HG02938 (cell line): ENCODE measurements around the gene ABCC8.

ENCODE experiments used
- ATAC-seq: cut with Tn5 transposase; IDR thresholded peaks from one replicate; pipeline ENCODE4 v1.9.1; 2021; ENCODE audit warnings: mild to moderate bottlenecking, moderate library complexity; ENCODE audit not compliant: unreplicated experiment

ABCC8 gene

GRCh38 chr11:17506314-17506713, 29.7 kb upstream of the ABCC8 start:
- ATAC-seq, result no peak

GRCh38 chr11:17505146-17505545, 28.5 kb upstream of the ABCC8 start:
- no peak for ATAC-seq

- no peak for ATAC-seq
These were observed 27.9 kb upstream of the ABCC8 start for GRCh38 chr11:17504330-17505107.

- ATAC-seq, result no peak
These were observed 26.0 kb upstream of the ABCC8 start for GRCh38 chr11:17502630-17503029.

- no peak for ATAC-seq
These were observed 24.0 kb upstream of the ABCC8 start for GRCh38 chr11:17500673-17501072.

- ATAC-seq, result no peak
These were observed 21.8 kb upstream of the ABCC8 start for GRCh38 chr11:17498475-17498874.

GRCh38 chr11:17498058-17498457, 21.4 kb upstream of the ABCC8 start:
- ATAC-seq, result no peak

GRCh38 chr11:17496406-17496805, 19.8 kb upstream of the ABCC8 start:
- no peak for ATAC-seq

GRCh38 chr11:17494019-17494418, 17.4 kb upstream of the ABCC8 start:
- no peak for ATAC-seq

GRCh38 chr11:17490938-17491337, 14.3 kb upstream of the ABCC8 start:
- ATAC-seq, result no peak

GRCh38 chr11:17490232-17490631, 13.6 kb upstream of the ABCC8 start:
- ATAC-seq, result no peak

- no peak for ATAC-seq
These were observed 13.1 kb upstream of the ABCC8 start for GRCh38 chr11:17489751-17490150.

GRCh38 chr11:17488563-17488962, 11.9 kb upstream of the ABCC8 start:
- no peak for ATAC-seq

- no peak for ATAC-seq
These were observed 10.0 kb upstream of the ABCC8 start for GRCh38 chr11:17486646-17487045.

GRCh38 chr11:17483505-17483904, 6.9 kb upstream of the ABCC8 start:
- no peak for ATAC-seq

- no peak for ATAC-seq
These were observed 5.3 kb upstream of the ABCC8 start for GRCh38 chr11:17481905-17482304.

- ATAC-seq, result no peak
These were observed 2.9 kb upstream of the ABCC8 start for GRCh38 chr11:17479284-17480214.

GRCh38 chr11:17478070-17478469, 1.4 kb upstream of the ABCC8 start:
- ATAC-seq, result no peak

GRCh38 chr11:17477361-17477760, 716 bp upstream of the ABCC8 start:
- ATAC-seq, result no peak

- ATAC-seq, result no peak
These were observed 364 bp upstream of the ABCC8 start for GRCh38 chr11:17477084-17477333.

GRCh38 chr11:17475666-17476316, 854 bp downstream of the ABCC8 start:
- ATAC-seq, result no peak
